GM19025 (cell line): ENCODE data around the gene SEC16A.

Experiments used
- ATAC-seq: cut with Tn5 transposase; IDR thresholded peaks from one replicate; pipeline ENCODE4 v1.9.1; 2021; ENCODE audit warnings: mild to moderate bottlenecking, low read depth, moderate library complexity; ENCODE audit not compliant: unreplicated experiment

The SEC16A gene

GRCh38 chr9:136487672-136488071, 4.8 kb upstream of the SEC16A start:
- ATAC-seq, result no peak

GRCh38 chr9:136486823-136487620, 4.2 kb upstream of the SEC16A start:
- no peak for ATAC-seq

GRCh38 chr9:136486131-136486530, 3.3 kb upstream of the SEC16A start:
- no peak for ATAC-seq

- no peak for ATAC-seq
Measured at GRCh38 chr9:136485049-136486045, 2.5 kb upstream of the SEC16A start.

- ATAC-seq, result no peak
Measured at GRCh38 chr9:136484153-136485048, 1.6 kb upstream of the SEC16A start.

- ATAC-seq, result peak; percentile 61
Measured at GRCh38 chr9:136483589-136484152, 831 bp upstream of the SEC16A start.

GRCh38 chr9:136482046-136482792, 621 bp downstream of the SEC16A start:
- ATAC-seq, result no peak

- no peak for ATAC-seq
Measured at GRCh38 chr9:136481558-136481957, 1.3 kb downstream of the SEC16A start.

GRCh38 chr9:136476369-136477150, 6.3 kb downstream of the SEC16A start:
- ATAC-seq, result no peak

- ATAC-seq, result no peak
Measured at GRCh38 chr9:136474974-136475865, 7.6 kb downstream of the SEC16A start.

- ATAC-seq, result no peak
Measured at GRCh38 chr9:136474021-136474640, 8.7 kb downstream of the SEC16A start.

GRCh38 chr9:136473354-136473721, 9.5 kb downstream of the SEC16A start:
- no peak for ATAC-seq

GRCh38 chr9:136472640-136473353, 10.0 kb downstream of the SEC16A start:
- no peak for ATAC-seq

GRCh38 chr9:136471802-136472487, 10.9 kb downstream of the SEC16A start:
- no peak for ATAC-seq

GRCh38 chr9:136470792-136471469, 11.9 kb downstream of the SEC16A start:
- no peak for ATAC-seq
